MV-4-11 (cell line): ENCODE data around the gene RPLP2.

Source experiments
- DNase-seq: peaks from one replicate; lab custom pipeline; 2025; lab: John Stamatoyannopoulos, UW

The RPLP2 gene

DNA sequence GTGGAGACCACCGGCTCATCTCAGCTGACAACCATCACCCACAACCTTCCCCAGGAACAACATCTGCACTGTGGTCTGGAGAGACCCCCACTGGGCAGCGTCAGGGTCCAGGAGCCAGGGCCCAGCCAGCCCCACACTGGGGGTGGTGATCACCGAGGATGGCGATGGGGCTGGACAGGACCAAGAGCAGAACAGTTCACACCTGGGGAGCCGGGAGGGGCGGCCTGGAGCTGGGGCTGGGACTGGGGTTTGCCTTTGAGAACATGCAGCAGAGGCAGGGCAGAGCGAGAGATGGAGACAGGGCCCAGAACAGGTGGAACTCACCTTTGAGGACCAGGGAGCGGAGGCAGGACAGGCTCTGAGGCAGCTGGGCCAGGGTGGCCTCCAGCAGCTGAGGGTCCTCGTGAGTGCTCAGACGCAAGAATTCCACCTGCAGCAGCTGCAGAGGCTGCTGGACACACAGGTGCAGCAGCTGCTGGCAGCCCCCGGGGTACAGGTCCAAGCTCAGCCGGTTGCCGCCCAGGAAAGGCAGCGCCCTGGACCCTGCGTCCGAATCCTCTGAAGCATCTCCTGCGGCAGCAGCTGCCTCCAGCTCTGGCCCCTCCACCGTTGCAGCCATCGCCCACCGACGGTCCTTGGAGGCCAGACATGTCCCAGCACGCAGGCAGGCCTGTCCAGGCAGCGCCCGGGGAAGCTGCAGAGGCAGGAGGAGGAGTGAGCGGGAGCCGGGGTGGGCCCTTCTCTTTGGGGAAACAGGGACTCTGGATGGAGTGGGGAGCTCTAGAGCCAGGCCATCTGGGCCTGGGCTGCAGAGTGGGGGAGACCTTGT is 5.8 kb upstream of the RPLP2 start:
- no peak for DNase-seq

DNA sequence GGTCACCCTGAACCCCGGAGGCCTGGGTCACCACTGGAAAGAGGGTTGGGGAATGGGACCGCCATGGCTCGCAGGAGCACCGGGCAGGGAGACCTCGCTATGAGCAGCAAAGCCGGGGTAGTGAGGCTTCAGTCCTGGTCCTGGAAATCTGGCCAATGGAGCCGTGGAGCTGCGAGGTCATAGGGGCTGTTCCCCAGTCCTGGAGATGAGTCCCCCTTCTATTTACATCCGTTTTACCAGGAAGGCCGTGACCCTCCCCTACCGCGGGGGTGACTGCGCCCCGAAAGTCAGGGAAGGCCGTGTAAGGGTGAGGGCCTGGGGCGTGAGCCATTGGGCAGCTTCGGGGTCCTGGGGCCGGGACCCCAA is 5.2 kb upstream of the RPLP2 start:
- no peak for DNase-seq

DNA sequence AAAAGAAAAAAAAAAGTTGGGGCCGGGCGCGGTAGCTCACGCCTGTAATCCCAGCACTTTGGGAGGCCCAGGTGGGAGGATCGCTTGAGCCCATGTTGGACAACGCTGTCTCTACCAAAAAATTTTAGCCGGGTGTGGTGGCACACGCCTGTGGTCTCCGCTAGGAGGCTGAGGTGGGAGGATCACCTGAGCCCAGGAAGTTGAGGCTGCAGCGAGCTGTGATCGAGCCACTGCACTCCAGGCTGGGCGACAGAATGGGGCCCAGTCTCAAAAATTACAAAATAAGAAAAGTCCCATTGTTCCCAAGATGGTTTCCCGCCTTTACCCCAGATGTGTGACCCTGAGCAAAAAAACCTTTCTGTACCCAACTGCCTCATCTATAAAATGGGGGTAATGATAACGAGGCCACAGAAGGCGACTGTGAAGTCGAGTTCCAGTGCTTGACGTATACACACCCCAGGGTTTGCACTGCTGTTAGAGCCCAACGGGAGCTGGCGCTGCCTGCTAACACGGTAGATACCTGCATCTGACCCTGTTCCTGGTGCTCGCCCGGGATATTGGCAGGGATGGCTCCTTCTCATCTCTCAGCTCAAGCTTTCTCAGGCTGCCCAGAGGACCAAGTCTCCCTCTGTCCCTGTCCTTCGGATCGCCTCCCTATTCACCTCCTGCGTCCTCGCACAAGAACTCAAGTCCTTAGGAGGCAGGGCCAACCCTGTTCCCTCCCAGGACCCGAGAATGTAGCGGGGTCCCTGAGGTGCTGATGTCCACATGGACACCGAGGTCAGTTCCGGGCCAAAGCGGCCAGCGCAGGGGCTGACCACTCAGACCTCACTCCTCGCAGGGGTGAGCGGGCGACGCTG is 1.1 kb upstream of the RPLP2 start:
- DNase-seq: no peak

DNA sequence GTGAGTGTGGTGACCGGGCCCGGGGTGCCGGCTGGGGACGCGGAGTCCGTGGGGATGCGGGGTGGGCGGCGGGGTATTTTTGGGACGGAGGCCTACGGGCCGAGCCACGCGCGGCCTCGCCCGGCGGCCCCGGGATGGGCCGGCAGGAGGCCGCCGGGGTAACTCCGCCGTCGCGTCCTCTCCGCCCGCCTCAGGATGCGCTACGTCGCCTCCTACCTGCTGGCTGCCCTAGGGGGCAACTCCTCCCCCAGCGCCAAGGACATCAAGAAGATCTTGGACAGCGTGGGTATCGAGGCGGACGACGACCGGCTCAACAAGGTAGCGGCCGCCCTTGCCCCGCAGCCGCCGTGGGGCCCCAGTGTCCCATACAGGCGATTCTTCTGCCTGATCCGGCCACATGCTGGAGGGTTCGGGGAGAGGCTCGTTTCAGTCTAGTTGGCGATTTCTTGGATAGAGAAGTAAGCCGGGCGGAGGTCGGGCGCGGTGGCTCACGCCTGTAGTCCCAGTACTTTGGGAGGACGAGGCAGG is 337 bp downstream of the RPLP2 start:
- no peak for DNase-seq

DNA sequence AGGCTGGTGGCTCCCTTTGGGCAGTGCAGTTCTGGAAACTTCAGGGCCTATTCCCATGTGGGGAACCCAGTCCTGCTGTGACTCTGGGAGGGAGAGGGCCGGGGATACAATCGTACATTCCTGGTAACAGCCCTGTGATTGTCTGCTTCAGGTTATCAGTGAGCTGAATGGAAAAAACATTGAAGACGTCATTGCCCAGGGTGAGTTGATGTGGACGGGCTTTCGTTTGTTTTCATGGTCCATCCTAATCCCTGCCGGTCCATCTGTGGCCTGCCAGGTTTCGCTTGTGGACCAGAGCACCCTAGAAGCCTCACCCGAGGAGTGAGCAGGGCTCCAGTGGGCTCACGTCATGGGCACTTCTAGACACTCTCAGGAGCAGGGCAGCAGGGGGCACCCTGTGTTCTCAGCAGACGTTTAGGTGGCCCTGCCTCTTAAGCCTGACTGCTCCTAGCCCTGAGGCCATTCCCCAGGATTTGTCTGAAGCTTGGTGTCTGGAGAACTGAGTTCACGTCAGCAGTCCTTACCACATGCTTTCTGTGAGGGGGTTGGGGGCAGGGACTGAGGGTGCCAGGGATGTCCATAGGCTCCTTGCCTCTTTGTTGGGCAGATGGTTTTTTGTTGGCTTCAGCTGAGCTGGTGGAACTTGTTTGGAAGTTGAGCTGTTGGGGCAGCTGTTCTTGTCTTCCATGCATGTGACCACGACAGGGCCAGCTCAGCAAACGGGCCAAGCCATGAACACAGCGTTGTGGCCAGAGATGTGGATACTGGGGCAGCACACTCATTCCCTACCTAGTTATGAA is 1.9 kb downstream of the RPLP2 start:
- no peak for DNase-seq

DNA sequence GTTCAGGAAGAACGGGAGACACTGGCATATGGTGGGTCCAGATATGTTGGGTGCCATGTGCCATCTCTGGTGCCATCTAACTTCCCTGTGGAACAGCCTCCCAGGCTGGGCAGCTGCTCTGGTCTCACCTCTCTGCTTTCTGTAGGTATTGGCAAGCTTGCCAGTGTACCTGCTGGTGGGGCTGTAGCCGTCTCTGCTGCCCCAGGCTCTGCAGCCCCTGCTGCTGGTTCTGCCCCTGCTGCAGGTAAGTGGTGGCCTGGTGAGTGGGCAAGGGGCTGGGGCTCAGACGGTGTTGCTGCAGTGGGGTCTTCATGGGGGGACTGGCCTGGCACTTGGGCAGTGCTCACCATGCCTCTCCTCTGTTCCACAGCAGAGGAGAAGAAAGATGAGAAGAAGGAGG is 2.6 kb downstream of the RPLP2 start:
- no peak for DNase-seq

DNA sequence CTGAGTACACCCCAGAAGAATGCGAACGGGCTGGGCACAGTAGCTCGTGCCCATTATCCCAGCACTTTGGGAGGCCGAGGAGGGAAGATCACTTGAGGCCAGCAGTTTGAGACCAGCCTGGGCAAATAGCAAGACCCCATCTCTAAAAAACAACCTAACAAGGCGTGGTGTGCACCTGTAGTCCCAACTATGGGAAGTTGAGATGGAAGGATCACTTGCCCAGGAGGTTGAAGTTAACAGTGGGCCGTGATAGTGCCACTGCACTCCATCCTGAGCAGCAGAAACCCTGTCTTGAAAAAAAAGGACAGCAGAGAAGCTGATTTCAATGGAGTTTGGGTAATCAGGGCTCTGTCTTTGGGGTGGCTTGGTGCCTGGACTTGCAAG is 3.3 kb downstream of the RPLP2 start:
- DNase-seq: no peak

- DNase-seq: peak; percentile 38
Observed at GRCh38 chr11:813456-814096, 3.8 kb downstream of the RPLP2 start.

DNA sequence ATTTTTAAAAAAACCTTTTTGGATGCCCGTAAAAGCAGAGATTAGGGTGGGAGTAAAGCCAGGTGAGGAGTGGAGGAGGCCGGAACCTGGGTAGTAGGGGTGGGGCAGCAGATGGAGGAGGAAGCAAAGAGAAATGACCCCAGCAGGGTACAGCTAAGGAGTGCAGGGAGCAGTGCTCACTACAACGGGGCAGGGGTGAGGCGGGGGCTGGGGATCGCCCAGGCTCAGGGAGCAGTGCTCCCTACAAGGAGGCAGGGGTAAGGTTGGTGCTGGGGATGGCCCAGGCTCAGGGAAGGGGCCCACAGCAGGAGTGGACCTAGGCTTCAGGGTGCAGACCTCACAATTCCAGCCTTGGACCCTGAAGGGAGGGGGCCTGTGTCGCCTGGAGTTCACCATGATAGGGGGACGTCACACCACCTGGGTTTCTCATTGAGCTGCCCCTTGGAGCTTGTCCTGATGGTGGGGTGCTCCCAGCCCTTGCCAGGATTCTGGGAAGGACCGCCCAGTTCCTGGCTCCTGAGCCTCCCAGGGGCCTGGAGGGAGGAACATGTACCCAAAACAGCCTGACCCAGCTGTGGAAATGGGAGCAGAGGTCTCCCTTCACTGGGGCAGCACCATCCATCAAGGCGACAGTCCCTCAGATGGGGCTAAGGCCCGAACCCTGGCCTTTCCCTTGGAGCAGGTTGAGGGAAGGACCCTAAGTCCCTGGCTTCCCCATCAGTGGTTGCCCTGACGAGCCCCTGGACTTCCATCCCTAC is 6.1 kb downstream of the RPLP2 start:
- no peak for DNase-seq

DNA sequence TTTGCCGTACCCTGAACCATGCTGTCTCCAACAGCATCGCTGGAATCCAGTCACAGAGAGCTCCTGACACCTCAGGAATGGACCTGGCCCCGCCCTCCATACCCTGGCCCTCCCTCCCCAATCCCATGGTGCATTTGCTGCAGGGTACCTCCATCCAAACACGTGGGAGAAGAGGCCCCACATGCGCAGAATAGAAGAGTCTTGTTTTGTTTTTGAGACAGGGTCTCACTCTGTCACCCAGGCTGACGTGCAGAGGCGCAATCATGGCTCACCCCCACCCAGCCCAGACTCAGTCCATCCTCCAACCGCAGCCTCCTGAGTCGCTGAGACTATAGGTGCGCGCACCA is 6.6 kb downstream of the RPLP2 start:
- DNase-seq: no peak

DNA sequence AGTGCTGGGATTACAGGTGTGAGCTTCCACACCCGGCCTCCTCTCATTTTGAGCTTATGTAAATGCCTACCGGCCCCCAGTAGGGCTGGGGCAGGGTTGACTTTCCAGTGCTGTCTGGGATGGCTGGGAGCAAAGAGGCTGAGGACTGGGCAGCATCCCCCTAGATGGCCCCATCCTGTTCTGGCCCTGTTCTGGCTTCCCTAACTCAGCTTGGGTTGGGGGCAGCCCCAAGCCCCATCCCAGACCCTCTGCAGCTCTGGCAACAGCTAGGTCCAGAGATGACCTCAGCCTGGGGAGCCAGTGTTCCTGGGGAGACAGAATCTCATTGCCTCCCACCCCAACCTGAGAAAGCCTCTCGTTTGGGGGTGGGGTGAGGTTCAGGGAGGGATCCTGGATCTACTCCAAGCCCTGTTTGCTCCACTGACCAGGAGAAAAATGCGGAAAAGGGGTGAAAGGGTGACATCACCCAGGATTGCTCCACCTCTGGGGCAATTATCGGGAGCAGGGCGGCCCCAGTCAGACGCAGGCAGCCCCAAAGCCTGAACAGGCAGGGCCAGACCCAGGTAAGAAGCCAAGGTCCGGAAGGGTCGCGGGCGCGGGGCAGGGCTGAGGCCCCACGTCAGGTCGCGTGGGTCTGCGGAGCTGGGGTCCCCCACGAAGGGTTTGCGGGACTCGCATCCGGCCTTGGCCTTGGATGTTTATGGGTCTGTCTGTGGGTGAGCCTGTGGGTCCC is 8.8 kb downstream of the RPLP2 start, which contains the start of gene PNPLA2:
PNPLA2 (plus strand) TSS at position 519 of the 733 bp plus-strand sequence. CDS start 805 bp downstream, outside the sequence.
- DNase-seq: no peak

GRCh38 chr11:819129-819931 is 9.6 kb downstream of the RPLP2 start:
- peak; percentile 75 for DNase-seq

GRCh38 chr11:819943-820649 is 10.3 kb downstream of the RPLP2 start:
- DNase-seq: peak; percentile 90

DNA sequence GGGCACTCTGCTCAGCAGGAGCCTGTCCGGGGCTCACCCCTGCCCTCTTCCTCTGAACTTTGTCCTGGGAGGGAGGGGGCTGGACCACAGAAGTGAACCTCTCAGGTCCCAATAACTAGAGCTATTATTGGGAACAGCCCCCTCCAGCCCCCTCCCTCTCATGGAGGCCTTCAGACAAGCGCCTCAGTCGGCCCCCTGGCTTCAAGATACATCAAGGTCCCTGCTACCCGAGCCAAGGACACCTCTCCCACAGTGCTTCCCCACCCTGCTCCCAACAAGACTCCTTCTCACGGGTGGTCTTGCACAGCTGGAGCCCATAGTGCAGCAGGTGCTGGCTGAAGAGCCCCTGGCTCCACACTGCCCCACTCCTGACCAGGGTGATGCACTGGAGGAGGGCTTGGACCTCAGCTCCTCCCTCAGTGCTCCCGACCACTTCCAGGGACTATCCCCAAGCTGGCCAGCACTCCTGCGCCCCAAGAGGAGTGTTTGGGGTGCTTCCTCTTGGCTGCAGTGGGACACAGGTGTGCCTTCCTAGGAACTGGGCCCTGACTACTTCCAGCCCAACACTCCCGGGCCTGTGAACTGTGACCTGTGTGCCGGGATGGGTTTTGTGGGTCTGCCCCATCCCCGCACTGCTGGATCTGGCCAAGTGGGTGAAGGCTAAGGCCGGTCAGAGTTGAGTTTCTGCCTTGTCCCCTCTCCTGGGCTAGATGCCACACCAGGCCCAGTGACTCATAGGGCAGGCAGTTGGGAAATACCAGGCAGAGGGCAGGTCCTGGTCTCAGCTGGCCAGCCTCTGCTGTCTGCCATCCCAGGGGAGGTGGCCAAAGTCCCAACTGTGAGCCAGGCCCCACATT is 11.1 kb downstream of the RPLP2 start:
- DNase-seq: peak; percentile 35

- DNase-seq: peak; percentile 56
Observed at GRCh38 chr11:821512-822371, 12.0 kb downstream of the RPLP2 start.

GRCh38 chr11:823441-824291 is 13.9 kb downstream of the RPLP2 start:
- DNase-seq: no peak
